GM18526 (cell line): ENCODE measurements around the gene RECK.

Source experiments
- POLR2A ChIP-seq: IDR thresholded peaks from 3 replicates; pipeline ENCODE4 v1.6.1; 2011; ENCODE audit not compliant: insufficient read length; ENCODE audit errors: extremely low read depth

RECK gene

DNA sequence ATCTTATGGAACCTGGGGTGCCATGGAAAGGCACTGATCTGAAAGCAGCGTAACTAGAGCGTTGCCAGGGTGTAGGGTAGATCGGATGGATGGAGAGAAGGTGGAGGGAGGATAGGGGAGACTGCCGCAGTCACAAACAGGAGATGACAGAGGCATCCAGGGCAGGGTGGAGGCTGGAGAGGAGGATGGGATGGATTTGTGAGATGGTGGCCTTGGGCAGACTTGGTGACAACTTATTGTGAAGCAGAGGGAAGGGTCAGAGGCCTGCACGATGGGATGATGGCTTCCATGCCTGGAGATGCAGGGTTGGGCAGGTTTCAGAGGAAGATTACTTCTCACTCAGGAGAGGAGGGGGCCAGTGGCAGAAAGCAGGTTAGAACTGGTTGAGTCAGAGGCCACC is 102.2 kb downstream of the RECK start:
- no peak for TF ChIP-seq POLR2A

DNA sequence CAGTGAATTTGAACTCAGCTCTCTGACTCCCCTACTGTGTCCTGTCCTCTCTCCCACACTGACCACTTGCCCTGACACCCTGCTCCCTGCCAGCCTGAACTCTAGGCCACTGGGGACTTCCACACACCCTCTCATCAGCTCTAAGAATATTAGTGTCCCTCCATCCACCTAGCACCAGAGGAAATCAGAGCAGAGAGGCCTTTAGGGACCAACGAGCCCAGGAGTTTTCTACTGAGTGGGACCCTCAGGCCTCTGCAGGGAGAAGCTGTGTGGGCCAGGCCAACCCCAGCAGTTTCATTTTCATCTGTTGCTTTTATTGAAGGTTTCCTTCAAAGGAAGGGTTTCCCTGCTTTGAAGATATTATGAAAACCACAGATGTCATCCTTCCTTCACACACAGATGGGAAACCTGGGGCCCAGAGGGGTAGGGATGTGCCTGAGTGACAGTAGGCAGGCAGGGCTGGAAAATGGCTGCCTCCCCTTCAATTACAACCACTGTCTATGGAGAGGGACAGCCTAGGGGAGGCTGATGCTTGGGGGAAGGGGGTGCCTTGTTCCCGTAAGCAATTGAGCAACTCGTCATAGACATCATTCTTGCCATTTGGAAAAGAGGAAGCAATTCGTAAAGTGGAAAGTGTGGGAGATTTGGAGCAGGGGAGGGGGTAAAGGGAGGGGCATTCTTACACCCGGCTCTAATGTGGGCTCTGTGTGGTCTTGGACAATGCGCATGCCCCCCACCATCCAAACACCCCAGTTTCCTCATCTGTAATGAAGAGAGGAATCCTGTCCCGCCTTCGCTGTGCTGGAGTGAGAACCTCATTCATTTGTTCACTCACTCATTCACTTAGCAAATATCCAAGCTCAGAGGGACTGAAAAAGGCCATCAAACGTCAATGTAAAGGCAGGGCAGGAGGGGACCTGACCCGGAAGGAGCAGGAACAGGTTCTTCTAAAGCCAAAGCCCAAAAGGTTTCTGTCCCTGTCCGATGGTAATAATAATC is 103.7 kb downstream of the RECK start:
- no peak for TF ChIP-seq POLR2A

DNA sequence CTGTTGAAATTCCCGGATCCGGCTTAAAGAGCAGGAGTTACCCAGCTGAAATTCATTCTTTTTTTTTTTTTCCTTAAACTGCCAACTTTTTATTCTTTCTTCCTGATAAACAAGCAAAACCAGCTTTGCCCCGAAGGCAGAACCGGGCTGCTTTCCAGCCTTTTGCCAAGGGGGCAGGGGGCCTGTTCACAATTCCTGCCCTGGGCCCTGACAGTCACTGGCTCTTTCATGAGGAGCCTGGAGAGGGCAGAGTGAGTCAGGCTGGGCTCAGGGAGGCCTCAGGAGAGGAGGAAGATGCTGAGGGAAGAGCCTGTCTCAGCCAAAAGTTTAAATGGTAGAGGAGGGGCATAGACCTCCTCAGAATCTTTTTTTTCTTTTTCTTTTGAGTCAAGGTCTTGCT is 104.6 kb downstream of the RECK start:
- no peak for TF ChIP-seq POLR2A

DNA sequence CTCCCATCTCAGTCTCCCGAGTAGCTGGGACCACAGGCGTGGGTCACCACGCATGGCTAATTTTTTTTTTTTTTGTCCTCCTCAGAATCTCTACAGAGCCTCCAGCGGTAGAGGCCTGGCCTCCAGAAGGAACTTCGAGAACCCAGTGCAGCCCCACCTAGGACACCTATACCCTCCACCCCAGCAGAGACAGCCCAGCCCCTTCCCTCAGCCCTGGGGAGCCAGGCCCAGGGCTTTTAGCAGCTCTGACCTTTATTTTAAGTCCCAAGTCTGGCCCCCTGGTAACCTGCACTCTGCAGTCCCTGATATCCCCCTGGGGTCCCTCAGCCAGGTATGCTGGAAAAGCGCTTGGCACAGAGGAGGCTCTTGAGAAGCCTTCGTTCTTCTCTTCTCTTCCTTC is 105.0 kb downstream of the RECK start:
- no peak for TF ChIP-seq POLR2A

DNA sequence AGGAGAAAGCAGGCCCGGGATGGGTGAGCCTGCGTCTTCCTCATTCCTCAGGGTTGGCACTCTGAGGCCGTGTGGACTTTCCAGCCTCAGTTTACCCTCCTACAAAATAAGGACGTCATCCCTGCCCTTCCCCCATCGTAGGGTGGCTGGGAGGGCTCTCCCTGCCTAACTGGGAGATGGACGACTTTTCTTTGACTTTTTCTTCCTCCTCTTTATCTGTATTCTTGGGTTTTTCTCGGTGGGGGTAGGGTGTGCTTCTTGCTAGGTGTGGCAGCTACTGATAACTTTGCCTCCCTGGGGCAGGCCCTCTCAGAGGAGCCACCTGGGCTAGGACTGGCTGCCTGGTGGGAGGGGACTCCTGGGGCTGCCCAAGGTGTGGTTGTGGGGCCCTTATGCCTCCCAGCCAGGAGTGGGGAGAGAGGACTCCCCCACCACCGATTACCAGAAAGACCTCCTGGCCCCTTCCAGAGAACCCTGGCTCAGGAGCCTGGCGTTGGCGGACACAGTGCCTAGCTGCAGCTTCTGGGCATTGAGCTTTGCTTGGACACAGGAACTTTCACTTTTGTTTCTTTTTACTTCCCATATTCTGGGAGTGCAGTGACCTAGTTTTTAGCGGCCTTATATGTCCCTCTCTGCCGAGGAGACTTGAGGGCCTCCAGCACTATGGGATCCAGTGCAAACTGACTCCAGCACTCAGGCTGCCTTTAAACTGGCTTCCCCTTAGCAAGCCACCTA is 106.0 kb downstream of the RECK start:
- no peak for TF ChIP-seq POLR2A

DNA sequence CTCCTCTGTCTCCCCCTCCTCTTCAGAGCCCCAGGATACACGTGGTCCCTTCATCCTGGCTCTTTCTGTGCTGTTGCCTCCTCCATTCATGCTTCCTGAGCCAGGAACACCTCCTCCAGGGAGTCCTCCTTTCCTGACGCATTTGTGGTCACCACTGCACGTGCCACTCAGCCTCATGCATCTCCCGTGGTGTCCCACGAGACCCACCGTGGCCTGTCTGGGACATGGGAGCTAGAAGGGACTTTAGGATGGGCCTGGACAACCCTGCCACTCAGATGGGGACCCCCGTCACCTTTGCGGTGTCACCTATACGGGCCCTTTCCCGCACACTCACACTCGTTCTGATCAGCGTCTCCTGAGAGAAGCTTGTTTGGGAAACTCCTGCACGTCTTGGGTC is 106.5 kb downstream of the RECK start:
- no peak for TF ChIP-seq POLR2A

DNA sequence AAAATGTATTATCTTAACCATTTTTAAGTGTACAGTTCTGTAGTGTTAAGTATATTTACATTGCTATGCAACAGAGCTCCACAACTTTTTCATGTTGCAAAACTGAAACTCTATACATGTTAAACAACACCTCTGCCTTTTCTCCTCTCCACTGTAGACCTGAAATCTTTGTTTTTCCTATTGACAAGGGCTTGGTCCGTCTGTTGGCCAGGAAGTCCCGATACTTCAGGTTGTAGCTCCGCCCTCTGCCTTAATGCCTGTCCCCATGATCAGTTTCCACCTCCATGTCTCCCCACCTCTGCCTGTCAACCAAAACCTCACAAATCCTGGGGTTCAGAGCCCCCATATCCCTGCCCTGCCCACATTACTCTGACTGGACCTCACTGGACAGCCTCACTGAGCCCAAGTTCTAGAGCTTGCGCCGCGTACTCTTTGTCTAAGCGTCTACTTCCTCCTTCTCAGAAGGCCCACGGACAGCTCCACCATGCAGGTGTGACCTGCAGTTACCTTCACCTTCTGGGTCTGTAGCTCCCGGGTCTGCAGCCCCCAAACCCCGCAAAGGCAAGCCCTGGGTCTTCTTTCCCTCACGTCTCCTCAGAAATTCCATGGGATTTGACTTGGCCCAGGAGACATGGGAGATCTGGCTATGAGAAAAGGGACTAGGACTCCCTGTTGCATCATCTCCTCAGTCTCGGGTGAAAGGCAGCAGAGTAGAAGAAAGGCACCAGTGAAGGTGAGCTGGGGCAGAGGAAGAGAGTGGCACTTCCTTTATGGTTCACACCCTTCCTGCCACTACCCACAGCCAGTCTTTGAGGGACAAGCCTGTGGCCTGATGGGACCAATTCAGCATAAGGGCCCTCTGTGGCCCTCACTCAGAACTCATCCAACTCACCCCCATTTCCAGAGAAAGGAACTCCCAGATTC is 107.9 kb downstream of the RECK start:
- no peak for TF ChIP-seq POLR2A

DNA sequence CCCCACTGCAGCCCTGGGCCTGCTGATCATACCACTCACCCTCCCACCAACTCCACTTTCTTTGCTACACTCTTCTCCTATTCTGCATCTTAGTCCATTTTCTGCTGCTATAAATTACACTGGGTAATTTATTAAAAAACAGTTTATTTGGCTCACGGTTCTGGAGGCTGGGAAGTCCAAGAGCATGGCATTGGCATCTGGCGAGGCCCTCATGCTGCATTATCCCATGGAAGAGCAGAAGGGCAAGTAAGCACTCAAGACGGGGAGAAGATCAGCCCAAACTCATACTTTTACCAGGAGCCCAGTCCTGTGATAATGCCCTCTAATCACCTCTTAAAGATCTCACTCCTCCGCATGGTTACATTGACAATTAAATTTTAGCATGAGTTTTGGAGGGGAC is 109.3 kb downstream of the RECK start:
- TF ChIP-seq POLR2A: no peak

DNA sequence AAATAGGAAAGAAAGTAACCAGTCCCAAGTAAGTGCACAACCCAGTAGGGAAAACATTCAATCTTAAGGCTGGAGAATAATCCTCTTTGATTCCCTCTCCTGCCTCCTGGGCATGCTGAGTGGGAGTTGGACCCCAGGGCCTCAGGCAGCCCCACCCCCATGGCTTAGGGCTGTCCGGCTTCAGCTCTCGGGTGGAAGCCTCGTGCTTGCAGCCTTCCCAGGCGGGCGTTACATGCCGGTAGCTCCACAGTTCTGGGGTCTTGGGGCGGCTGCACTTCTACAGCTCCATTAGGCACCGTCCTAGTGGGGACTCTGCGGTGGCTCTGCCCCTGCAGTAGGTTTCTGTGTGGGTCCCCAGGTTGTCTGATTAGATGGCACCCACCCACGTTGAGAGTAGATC is 109.9 kb downstream of the RECK start:
- TF ChIP-seq POLR2A: no peak

DNA sequence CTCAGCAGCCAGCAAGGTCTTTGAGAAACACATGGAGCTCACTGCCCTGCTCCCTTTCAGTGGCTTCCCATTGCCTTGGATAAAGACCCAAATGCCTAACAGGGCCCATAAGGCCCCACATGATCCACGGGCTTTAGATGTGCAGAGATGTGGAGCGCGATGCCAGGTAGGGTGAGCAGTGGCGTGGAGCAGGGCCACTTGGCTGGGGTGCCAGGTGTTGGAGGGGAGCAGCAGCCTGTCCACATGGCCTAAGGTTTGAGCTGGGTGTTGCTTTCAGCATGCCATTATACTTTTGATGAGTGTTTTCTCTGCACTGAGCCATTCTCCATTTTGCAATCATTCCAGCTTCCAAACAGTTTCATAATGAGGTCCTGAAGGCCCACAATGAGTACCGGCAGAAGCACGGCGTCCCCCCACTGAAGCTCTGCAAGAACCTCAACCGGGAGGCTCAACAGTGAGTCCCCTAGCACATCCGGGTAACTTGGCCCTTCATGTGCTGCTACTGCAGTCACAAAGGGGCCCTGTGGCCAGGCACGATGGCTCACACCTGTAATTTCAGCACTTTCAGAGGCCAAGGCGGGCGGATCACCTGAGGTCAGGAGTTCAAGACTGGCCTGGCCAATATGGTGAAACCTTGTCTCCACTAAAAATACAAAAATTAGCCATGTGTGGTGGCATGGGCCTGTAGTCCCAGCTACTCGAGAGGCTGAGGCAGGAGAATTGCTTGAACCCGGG is 110.9 kb downstream of the RECK start:
- no peak for TF ChIP-seq POLR2A

DNA sequence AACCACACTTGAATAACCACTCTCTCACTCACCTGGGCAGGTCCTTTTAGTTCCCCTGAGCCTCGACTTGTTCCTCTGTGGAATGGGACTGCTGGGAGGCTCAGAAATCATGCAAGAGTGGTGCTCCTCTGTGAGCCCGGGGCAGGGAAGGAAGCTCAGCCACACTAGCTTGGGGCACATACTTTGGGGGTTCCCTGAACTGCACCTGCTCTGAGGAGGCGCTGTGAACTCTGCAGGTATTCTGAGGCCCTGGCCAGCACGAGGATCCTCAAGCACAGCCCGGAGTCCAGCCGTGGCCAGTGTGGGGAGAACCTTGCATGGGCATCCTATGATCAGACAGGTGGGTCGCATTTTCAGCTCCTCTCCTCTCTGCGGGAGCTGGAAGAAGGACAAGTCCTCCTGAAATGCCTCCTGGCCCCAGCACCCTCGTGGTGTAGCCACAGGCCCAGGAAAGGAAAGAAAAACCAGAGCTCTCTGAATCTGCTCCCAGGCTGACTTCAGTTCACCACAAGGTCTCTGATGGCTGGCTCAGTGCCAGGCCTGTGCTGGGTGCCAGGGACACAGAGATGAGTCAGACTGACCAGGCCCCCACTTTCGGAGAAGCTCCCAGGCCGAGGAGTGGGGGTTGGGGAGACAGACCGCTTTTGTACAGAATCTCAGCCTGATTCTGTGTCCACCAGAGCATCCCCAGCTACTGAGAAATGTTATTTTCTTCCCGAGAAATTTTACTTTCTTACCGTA is 111.8 kb downstream of the RECK start:
- no peak for TF ChIP-seq POLR2A

DNA sequence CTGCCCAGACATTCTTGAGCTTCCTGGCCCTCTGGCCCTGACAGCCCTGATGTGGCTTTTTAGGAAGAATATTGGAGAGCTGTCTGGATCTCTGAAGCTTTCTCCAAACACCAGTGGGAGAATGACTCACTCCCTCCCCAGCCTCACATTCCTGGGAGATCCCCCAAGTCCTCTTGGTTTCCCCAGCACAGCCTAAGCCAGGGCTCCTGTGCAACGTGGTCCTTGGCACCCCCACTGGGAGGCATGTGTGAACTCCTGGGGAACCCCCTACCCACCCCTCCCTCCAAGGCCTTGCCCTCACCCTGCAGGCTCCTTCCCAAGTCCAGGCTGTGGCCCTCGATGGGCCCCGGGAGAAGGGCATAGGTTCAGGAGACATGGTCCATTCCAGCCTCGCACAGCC is 112.5 kb downstream of the RECK start:
- TF ChIP-seq POLR2A: no peak

DNA sequence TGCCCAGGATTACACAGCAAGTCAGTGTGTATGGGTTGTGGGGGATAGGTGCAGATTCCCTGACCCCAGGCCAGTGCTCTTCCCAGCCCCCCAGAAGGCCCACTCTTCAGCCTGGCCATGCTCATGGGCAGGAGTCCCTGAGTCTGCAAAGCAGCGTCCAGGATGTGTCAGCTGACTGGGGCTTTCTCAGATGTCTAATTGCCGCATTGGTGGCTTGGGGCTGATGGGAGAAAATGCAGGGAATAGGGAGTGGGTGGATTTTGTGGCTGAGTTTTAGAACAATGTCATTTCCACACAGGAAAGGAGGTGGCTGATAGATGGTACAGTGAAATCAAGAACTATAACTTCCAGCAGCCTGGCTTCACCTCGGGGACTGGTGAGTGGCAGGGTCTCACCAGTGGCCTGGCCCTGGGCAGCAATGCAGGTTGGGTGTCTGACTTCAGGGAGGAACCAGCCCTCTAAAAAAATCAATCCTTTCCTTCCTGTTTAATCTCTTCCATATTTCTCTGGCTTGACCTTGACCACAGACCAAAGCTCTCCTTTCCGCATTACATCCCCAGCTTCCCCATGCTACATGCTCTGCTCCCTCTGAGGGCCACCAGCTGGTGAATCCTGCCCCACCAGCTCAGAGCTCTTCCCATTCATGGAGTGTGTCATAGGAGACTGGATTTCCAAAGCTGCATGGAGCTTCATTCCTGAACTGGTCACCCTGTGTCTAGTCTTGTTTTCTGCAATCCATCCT is 114.0 kb downstream of the RECK start:
- no peak for TF ChIP-seq POLR2A
